HG03108 (cell line): ENCODE results near the gene ASCL2.

ENCODE experiments used
- ATAC-seq: cut with Tn5 transposase; IDR thresholded peaks from one replicate; pipeline ENCODE4 v1.9.1; 2021; ENCODE audit warnings: moderate library complexity; ENCODE audit not compliant: unreplicated experiment

The ASCL2 gene

DNA sequence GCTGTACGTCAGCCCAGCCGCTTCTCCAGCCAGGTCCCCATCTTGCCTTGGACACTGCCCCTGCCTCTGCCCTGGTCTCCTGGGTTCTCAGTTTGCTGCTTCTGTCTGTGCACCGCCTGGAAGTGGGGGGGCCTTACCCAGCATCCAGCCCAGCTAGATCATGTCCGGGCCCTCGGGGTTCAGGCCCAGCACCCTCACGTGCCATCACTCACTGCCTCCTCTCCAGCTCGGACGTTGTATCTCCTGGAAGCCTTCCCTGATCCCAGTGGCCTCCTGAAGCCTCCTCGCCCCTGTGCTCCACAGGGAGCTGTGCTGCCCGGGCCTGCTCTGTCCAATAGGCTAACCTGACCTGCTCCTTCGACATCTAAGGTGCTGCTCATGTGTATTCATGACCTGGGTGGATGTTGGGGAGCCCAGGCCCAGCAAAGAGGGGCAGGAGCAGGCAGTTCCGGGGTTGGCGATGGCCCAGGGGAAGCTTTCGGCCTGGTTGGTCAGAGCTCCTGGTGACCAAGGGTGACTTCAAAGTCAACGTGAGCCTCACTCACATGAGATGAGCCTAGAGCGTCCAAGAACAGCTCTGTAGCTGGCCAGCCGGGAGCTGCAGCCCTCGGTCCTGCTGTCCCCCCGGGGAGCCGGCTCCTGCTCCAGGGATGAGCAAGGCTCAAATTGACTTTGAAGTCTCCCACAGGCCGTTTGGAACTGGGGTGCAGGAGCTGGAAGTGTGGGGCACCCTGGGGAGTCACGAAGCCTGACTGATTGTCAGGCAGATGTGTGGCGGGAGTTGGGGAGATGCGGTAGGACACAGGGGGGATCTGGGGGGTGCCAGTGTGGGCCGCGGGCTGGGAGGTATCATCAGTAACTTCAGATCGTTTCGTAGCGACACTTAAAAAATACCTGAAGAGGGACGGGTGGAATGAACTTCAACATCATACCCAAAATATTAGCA lies 5.2 kb upstream of the ASCL2 start:
- no peak for ATAC-seq

DNA sequence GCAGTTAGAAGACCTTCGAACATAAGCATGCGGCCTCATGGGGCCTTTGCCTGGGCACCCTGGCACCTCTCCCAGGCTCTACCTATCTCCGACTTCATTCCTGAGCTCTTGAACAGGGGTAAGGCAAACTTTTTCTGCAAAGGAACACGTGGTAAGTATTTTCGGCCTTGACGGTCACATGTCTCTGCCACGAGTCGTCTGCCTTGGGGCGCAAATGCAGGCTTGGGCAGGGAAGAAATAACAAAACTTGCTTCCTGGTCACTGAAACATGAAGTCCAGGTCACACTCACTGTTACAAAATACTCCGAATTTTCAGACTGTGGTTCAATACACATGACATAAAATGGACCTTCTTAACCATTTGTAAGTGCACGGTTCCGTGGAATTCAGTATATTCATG lies 3.4 kb upstream of the ASCL2 start:
- no peak for ATAC-seq

DNA sequence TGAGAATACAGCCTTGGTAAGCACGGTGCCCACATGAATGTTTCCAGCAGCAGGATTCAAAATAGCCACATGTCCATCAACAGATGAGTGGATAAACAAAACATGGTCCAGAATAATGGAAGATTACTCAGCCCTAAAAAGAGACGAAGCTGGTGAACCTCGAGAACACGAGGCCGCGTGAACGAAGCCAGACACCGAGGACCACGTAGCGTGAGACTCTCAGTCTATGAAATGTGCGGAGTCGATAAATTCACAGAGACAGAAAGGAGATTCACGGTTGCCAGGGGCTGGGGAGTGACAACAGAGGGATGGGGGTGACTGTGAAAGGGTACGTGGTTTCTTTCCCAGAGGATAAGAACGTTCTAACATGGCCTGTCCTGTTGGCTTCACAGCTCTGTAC lies 2.9 kb upstream of the ASCL2 start:
- ATAC-seq, result no peak

DNA sequence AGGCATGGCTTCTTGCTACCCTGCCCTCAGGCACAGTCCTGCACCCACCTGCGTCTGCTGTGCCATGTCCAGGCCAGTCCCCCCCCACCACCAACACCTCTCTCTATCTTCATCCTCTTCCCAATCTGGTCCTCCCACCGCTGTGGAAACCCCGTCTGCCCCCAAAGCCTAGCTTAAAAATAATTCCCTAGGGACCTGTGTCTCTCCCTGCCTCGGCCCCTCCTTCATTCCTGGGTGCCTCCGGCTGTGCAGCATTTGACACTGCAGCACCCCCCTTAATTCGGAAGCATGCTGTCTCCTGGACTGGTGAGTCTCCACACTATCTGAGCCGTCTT lies 2.5 kb upstream of the ASCL2 start:
- no peak for ATAC-seq

DNA sequence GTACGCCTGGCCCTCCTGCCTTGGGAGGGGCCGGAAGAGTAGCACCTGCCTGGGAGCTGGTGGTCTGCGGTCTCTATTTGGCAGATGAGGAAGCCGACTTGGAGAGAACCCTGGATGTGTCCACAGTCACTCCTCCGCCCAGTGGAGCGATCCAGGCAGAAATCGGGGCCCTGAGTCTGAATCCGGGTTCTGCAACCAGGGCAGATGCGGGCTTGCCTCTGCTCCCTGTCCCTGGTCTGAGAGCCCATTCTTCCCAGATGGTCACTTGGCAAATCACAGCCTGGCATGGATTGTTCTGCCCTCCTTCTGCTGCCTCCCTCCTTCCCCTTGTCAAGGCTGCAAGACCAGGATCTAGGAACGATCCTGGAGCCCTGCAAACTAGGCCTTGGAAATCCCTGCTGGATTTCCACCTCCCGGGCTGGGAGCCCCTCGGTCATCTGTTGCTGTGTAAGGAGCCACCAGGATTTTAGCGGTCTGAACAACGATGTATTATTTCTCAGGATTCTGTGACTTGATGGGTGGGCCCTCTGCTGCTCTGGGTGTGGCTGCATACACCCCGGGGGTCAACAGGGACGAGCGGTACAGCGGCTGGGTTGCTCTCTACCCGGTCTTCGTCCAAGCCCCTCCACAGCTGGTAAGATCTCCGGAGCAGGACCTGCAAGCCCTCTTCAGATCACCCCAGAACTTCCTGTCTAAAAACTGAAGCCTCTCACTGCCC lies 2.0 kb upstream of the ASCL2 start:
- no peak for ATAC-seq

DNA sequence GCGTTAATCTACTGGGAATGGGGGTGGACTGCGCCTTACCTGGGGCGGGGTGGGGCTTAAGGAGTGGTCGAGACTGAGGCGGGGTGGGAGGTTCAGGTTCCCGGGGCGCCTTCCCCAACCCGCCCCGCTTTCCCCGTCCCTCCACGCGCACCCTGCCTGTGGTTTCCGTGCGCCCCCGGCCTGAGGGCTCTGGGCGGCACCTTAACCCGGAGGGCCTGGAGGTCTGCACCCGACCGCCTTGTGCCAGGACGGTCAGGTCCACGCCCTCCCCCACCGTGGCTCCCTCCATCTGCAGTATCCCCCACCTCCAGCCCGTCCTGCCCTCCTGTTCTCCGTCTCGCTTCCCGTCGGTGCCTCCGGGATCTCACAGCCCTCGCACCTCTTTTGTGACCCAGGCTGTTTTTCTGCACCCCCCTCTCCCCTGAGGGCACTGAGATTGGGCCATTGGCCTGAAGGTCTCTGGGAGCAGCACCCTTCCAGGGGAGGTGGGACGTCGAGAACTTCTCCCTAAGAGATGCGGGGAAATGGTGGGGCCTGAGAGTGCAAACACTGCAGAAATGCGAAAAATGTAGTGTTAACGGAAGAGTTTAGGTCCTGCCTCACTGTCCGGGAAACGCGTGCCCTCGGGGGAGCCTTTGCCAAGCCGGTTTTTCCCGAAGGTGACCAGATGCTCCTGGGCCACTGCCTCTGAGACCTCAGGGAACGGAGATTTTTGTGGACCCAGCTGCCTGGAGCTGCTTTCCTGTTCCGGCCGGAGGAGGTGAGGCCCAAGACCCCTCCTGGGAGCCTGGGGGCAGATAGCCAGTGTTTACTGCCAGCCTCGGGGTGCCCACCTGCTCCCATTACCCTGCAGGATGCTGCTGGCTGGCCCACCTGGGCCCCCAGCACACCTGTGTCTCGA lies 1.2 kb upstream of the ASCL2 start:
- no peak for ATAC-seq

DNA sequence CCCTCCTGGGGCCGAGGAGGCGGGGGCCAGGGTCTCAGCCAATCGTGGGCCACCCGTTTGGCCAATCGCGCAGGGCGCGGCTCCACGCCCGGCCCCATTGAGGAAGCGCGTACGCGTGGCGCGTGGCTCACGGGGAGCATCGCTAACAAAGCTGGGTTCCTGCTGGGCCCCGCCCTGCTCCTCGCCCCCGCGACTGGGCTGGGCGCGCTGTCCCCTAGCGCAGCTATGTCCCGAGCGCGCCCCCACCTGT lies 614 bp upstream of the ASCL2 start:
- ATAC-seq, result no peak

DNA sequence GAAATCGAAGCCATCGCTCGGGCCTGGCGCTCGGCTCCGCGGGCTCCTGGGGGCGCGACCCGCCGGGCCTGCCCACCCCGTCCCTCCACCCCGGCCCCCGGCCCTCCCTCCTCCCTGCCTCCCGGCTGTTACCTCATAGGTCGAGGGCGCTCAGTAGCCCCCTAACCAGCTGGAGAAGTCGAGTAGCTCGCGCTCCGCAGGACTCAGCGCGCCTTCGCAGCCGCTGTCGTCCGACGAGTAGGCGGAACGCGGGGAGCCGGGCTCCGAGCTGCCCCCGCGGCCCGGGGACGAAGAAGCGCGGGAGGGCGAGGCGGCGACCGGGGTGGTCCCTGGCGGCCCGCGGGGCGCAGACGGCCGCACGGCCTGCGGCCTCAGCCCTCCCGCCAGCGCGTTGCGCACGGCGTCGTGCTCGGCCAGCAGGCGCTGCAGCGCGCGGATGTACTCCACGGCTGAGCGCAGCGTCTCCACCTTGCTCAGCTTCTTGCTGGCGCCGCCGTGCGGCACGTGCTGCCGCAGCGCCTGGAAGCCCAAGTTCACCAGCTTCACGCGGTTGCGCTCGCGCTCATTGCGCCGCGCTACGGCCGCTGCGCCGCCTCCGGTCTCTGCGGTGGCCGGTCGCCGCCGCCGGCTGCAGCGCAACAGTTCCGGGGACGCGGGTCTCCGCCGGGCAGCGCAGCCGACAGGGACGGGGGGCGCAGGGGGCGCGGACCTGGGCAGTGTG lies 627 bp downstream of the ASCL2 start:
- ATAC-seq, result no peak

DNA sequence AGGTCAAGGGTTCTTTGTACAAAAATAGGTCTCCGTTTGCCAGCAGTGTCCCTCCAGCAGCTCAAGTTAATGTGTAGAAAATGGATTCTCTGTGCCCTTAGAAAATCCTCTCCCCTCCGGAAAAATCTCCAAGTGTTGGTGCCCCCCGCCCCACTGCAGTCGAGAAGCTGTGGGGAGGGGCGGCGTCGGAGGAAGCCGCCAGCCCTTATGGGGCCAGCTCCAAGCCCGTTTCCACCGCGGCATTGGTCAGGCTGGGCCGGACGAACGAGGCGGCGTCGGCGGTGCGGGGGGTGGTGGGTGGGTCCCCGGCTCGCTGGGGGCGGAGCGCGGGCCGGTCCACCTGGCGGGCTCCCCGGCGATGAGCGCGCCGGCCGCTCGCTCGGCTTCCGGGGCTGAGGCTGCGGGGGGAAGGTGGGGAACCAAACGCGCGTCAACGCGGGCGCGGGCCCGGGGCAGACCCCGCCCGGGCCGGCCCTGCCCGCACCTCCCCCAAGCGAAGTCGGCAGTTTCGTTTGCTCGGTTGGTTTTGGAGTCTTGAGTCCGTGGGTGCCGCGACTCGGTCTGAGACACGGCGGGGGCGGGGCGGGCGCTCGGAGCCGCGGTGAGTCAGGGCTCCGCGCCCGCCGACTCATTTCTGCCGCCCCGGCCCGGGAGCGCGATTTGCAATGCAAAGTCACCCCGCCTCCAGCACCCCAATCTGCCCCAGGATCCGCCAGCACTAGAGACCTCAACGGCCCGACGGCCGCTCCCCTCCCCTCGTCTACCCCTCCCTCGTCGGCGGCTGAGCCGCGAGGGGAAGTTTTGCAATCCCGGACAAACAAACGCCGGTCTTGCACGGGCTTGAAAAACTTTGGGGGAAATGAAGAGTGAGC lies 1.4 kb downstream of the ASCL2 start:
- ATAC-seq, result no peak

DNA sequence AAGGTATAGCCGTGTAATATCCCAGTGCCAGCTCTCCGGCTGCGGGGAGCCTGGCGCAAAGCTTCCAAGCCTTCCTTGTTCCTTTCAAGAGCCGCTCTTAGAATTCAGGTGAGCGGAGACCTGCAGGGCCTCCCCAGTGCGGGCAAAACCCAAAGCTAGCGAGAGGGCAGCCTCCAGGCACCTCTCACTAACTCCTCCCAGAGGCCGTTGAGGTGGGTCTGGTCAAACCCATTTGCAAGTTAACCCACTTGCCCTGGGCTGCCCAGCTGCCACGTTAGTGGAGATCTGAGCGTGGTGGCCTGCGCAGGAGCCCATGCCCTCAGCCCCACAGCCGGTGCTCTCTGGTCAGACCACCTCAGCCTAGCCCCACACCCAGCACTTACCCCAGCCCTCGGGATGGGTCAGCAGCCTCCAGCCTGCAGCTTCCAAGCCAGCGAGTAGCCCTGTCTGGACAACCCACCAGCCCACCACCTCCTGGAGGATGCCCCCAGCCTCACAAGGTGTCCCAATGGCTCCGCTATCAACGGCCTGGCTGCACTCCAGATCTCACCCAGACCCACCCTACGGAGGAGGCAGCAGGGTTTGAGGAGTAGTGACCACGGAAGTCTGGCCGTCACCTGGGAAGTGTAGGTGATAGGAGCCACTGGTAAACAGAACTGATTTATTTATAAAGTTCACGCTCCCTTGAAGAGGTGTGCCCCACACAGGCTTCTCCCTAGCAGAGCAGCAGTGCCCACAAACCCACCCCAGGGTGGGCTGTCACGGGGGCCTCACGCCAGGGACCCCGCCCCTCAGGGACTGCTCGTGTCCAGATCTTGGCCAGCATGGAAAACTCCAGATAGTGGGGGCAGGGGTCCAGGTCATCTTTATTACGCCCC lies 2.3 kb downstream of the ASCL2 start:
- ATAC-seq, result no peak

DNA sequence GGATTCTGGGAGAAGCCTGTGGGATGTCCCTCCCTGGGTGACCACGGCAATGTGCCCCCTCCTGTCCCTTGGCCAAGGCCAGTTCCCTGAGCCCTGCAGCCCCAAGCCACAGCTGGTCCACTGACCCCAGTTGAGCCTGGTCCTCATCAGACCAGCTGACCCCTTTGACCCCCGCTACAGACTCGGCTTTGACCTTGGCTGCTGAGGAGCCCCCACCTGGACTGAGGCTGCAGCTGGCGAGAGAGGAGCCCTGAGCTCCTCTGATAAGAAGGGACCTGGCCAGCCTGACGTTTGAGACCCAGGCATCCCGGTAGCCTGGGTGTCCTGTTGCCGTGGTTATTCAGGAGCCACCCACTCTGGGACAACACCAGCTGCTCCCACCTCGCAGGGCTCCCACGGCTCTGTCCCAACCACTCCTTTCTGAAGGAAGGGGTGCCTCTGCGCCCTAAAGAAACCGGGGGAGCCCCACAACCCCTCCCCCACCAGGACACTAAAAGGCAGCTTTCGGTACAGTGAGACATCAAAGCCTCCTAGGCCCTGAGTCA lies 3.0 kb downstream of the ASCL2 start:
- ATAC-seq, result no peak

DNA sequence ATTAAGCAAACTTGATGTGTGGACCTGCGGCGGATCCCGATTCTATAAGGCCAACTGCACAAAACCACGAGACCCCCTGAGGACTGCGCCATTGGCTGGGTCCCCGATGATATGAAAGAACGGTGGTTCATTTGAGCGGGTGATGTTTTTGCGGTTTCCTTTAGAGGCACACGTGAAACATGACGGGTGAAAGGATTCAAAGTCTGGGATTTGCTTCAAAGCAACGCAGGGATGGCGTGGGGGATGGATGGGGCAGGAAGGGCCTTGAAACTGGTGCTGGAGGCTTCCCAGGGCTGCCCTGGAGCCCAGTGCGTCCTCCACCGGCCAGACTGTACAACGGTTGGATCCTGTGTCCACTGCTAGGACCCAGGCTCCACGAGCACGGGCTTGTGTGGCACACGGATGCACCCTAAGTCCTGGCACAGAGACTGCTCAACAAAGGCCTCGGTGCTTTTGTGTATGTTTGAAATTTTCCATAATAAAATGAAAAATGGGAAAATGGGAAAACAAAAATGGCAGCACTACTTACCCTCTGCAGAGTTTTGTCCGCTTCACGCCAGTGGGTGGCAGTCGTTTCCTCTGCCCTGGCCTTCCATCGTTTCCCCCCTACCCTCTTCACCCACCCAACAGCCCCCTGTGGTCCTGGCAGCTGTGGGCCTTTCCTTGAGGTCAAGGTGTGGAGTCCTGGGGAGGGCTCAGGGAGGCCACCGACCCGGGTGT lies 3.6 kb downstream of the ASCL2 start:
- no peak for ATAC-seq

DNA sequence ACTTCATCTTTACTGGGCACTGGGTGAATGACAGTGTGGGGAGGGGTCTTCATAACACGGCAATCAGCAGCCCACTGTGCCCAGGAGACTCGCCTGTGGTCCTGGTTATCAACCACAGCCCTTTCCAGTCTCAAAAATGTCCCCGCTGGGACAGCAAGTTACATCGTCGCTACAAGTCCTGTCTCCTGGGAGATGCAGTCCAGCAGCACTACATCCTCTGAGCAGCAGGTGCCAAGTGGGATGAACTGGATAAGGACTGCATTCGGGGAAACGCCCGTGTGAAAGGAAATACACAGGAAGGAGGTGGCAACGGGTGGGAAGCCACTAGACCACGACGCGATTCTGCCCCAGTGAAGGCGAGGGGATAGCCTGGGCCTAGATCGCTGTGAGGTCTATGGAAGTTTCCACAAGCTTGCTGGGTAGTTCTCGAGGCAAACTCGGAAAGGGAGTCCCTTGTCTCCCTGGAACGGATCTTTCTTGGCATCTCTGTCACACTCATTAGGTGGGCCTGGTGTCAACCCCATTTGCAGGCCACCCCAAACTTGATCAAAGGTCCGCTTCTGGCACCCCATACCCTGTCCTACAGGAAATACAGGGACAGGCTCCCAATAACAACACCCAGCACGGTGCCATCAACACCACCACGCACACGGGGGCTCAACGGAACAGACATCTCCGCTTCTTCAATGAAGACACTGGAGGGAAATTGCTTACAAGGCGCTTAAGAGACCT lies 4.4 kb downstream of the ASCL2 start:
- no peak for ATAC-seq

DNA sequence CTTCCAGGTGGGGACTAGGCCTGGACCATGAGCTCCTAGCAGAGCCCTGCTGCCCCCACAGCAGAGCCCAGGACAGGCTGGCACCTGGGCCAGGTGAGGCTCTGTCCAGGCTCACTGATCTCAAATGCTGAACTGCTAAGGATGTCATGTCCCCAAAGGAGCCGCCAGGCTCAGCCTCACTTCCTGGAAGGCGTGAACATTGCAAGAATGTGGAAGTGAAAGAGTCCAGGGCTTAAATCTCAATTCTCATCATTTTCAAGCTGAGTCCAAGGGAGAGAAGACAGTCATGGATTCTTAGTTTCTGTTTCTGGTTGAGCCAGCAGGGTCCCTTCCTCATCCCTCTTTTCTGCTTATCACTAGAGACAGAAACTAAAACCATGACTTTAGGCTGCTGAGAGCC lies 5.0 kb downstream of the ASCL2 start:
- no peak for ATAC-seq

DNA sequence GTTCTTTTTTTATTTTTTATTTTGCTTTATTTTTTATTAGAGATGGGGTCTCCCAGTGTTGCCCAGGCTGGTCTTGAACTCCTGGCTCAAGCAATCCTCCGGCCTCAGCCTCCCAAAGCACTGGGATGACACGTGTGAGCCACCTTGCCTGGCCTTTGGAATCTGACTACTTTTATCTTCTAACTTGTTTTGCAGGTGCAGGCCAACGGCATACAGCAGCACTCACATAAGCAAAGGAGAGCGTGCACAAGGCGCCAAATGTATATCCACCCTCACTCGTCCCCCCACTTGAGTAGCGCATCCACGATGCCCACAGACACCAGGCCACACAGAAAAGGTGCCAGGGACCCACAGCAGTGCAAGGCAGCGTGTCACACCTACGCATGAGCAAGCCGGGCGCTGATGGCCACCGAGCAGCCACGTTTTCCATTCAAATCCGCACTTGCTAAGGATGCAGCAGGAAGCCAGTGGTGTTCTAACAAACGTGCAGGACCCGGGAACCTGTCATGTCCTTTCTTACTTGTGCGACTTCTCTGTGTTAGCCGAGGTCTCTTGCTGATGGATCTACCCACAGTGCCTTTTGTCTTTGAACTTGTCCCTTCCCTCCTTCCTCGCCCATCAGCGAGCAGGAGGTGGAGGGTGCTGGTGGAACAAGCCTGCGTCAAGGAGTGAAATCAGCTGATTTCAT lies 5.9 kb downstream of the ASCL2 start:
- no peak for ATAC-seq

DNA sequence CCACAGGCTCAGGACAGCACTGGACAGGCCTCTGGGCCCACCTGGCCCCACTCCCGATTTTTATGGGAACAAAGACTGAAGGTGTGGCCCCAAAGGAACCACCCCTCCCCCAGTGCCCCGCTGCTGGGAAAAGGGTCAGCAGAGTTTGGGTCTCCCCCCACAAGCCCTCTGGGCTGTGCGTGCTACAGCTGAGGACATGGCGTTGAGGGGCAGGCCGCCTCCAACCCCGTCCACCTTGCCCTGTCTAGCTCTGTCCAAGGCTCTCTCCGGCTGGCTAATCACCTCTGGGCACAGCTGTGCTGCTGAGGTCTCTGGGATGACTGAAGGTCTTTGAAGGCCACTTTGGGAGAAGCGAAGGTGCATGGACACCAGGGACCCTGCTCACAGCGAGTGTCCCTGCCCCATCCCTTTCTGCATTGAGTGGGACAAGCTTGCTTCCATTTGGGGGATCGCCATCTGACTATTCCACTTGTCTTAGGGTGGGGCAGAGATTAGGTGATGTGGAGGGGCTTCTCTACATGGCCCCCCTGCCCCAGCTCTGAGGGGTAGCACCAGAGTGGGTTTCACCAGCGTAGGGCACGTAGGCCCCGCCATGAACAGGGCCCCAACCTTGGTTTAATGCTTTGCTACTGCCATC lies 6.5 kb downstream of the ASCL2 start:
- no peak for ATAC-seq
